NCI-H82 (cell line): ENCODE measurements around the gene SHISA9.
"Not testable (repeated sequence)": the region's sequence is repeated elsewhere in the genome, so short reads cannot be mapped to it uniquely, and the experiment has no call there.

Experiments used
- DNase-seq: peaks from one replicate; lab custom pipeline; 2025; lab: John Stamatoyannopoulos, UW

Gene SHISA9

DNA sequence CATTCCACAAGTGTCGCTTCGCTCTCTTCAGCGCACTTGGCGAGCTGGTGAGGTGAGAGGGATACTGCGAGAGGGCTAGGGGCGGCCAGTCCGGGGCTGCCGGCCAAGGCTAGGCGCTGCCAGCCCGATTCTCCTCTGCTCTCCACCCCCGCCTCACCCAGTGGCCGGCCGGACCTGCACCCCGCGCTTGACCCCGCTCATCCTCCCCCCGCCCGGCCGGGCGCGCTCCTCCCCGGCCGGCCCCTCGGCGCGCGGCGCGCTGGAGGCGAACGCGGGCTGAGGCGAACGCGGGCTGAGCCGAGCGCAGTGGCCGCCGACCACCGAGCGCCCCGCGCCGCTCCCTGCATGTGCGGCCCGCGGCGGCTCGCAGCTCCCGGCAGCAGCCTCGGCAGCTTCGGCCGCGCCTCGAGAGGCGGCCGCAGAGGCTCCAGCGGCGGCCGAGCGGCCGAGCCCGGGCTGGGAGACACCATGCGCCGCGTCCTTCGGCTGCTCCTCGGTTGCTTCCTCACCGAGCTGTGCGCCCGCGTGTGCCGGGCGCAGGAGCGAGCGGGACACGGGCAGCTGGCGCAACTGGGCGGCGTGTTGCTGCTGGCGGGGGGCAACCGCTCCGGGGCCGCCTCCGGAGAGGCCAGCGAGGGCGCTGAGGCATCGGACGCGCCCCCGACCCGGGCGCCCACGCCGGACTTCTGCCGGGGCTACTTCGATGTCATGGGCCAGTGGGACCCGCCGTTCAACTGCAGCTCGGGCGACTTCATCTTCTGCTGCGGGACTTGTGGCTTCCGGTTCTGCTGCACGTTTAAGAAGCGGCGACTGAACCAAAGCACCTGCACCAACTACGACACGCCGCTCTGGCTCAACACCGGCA is at the start of gene SHISA9:
SHISA9 (plus strand) TSS at position 2 of the 865 bp plus-strand sequence.
- peak; percentile 58 for DNase-seq

DNA sequence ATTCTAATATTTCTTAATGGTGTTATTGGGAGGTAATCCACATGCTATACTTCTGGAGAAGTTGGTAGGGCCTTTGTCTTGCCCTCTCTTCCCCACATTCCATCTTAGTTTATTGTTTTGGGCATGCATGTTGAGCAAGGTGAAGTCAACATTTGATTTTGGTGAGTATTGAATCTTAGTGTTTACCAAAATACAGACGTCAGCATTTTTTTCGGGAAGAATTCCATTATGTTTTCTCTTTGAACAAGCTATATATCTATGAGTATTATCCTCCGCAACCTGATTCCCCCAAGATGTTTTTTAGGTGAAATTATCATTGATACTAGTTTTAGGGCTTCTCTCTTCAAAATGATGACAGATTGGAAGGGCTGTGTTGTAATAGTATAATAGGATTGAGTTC is 47.4 kb upstream of the SHISA9 start:
- DNase-seq, result no peak

- DNase-seq, result not testable (repeated sequence)
These were observed 44.0 kb upstream of the SHISA9 start for GRCh38 chr16:12857435-12857834.

GRCh38 chr16:12862327-12862726 is 39.1 kb upstream of the SHISA9 start:
- DNase-seq, result no peak

GRCh38 chr16:12862941-12863340 is 38.5 kb upstream of the SHISA9 start:
- no peak for DNase-seq

- no peak for DNase-seq
These were observed 34.3 kb upstream of the SHISA9 start for GRCh38 chr16:12866981-12867551.

GRCh38 chr16:12868169-12868568 is 33.2 kb upstream of the SHISA9 start:
- DNase-seq, result no peak

DNA sequence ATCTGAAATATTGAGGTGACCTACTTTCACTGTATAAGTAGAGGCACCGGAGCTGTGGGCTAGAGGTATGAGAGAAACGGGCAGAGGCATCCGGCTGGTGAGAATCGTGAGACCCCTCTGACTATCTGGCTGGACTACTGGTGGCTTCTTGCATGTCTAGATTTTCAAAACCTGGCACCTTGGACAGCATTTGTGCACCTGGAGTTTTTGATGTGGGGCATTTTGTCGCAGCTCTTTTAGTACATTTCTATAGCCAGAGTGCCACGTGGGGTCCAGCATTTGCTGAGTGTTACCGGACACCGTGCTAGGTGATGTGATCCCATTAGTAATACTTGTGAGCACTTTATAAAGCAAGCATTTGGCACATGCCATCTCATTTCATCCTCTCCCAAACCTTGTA is 32.6 kb upstream of the SHISA9 start:
- DNase-seq, result no peak

- no peak for DNase-seq
These were observed 31.5 kb upstream of the SHISA9 start for GRCh38 chr16:12869698-12870427.

- no peak for DNase-seq
These were observed 29.6 kb upstream of the SHISA9 start for GRCh38 chr16:12871784-12872183.

DNA sequence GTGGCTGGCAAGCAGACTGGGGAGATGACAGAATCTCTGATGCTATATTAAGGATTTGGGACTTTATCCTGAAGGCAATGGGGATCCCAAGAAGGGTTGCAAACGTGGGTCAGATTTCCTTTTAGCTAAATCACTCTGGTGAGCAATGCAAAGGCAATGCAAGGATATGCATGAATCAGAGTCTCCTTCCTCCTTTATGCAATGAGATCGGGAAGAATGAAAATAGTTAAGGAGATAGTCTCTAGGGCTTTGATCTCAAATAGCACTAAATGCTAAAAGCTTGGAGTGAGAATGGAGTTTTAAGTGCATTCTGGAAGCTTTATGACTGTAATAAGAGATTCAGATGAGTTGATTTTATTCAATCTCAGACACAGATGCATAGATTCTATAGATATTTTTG is 27.2 kb upstream of the SHISA9 start:
- no peak for DNase-seq

GRCh38 chr16:12876778-12877177 is 24.6 kb upstream of the SHISA9 start:
- no peak for DNase-seq

- no peak for DNase-seq
These were observed 22.4 kb upstream of the SHISA9 start for GRCh38 chr16:12878973-12879372.

DNA sequence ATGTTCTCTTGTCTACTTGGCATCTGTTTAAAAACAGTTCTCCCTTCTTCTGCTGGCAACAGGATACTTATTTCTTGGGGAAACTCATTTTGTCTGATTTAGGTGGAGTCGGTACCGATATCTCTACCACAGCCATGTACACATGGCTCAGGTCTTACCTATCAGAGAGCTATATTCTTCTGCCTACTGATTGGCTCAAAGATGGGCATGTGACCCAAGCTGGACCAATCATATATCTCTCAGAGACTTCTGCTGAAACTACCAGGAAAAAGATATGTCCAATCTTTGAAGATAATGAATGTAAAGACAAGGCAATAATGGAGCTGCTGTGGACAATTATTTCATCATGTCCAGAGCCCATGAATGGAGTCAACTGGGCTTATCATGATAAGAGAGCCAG is 21.6 kb upstream of the SHISA9 start:
- no peak for DNase-seq

DNA sequence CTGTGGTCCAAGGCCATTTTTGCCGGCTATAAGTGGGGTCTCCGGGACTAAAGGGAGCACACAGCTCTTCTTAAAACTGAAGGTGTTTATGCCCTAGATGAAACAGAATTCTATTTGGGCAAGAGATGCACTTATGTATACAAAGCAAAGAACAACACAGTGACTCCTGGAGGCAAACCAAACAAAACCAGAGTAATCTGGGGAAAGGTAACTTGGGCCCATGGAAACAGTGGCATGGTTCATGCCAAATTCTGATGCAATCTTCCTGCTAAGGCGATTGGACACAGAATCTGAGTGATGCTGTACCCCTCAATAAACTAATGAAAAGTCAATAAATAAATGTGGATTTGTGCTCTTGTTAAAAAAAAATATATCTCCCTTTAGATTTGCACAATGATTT is 20.2 kb upstream of the SHISA9 start:
- no peak for DNase-seq

- no peak for DNase-seq
These were observed 19.7 kb upstream of the SHISA9 start for GRCh38 chr16:12881740-12882139.

GRCh38 chr16:12885742-12886141 is 15.7 kb upstream of the SHISA9 start:
- DNase-seq, result no peak

DNA sequence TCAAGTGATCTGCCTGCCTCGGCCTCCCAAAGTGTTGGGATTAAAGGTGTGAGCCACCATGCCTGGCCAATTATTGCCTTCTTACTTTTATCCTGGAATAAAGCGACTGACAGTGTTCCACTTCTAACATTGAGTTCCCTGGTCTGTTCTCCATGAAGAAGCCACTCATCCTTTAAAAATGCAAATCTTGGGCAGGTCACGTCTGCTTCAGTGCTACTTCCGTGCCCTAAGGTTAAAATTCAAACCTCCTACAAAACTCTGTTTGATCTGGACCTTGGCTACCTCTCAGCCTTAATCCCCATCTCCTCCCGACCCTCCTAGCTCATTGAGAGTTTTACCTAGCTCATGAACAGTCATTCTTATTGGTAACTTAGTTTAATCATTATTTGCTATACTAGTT is 9.6 kb upstream of the SHISA9 start:
- DNase-seq, result no peak

DNA sequence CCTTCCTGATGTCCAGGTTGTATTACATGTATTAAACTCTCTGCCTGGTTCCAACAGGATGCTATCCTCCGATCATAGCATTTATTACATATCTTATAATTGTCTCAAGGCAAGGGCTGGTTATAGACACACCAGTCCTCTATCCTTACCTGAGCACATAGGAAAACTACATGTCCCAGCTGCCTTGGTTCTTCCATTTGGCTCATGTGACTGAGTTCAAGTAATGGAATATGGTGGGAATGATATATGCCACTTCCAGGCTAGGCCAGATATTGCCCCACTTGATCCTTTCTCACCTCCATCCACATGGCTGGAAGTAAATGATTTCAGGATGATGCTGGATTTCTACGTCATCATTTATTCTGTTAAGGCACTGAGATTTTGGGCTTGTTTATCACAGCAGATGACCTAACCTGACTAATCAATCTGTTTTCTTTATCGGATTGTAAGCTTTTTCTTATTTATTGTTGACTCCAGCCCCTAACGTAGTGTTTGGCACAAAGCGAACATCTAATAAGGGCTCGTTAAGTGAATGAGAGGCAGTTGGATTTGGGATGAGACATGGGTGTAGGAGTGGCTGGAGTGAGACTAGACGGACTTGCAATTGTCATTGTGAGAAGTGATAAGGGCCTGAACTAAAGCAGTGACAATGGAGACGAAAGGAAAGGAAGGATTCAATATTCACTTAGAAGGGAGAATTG is 8.2 kb upstream of the SHISA9 start:
- DNase-seq, result no peak

DNA sequence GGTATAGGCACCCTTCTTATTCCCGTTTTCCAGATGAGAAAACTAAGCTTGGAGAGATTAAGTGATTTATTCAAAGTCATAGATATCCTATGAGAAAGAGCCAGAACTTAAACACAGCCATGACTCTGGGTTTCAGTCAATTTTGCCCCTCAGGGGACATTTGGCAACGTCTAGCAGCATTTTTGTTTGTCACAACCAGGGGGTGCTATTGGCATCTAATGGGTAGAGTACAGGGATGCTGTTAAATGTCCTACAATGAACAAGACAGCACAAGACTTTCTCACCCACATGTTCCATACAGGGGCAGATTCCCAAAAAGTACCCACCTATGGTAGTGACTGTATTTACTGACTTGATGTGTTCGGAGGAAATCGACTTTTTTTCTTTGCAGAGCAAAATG is 4.8 kb upstream of the SHISA9 start:
- peak; percentile 87 for DNase-seq

GRCh38 chr16:12898551-12898950 is 2.8 kb upstream of the SHISA9 start:
- DNase-seq, result peak; percentile 76

DNA sequence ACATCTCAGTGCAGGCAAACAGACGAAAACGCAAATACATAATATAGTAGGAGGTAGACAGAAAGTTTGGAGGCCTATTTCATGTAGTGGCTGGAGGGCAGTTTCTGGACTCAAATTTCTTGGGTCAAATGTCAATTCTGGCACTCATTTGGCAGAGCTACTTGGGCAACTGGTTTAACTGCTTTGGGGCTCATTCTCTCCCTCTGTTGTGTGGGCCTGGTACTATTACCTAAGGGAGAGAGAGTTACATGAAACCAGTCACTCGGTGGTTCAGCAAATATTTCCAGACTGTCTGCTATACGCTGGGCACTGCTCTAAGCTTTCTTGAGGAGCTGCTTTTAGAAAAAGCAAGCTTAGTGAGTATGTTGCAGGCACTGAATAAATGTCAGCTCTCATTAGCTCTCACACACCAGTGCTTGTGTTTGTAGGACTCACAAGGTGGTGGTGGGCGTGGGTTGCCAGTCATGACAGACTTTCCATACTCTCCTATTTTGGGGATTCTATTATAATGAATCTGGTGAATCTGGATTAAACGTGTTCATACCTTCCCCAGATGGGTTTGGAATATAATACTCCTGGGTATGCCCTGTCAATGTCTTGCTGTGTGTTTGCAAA is 1.8 kb upstream of the SHISA9 start:
- DNase-seq, result no peak
